Mesenchymal stem cell (in vitro differentiated cells and primary cell): ENCODE results near the gene EPS15.

ENCODE experiments used
- DNase-seq: peaks from one replicate; pipeline ENCODE4 v3.0.0-alpha.2; 2013
- H2AFZ ChIP-seq: one replicate; pipeline ENCODE4 v1.6.1; 2013; ENCODE audit warnings: low read depth, mild to moderate bottlenecking, control low read depth, inconsistent platforms, low read length, moderate library complexity
- H2AK5ac ChIP-seq: 2 replicates; pipeline ENCODE4 v1.6.1; 2013; ENCODE audit warnings: low read length, moderate library complexity, mild to moderate bottlenecking, inconsistent platforms; ENCODE audit not compliant: severe bottlenecking
- H2BK120ac ChIP-seq: one replicate; pipeline ENCODE4 v1.6.1; 2013; ENCODE audit warnings: low read depth, mild to moderate bottlenecking, inconsistent platforms, low read length, moderate library complexity
- H2BK12ac ChIP-seq, 2 experiments: one replicate each; pipeline ENCODE4 v1.6.1; 2013; ENCODE audit warnings: inconsistent platforms in 2 of 2, low read length in 2 of 2, mild to moderate bottlenecking in 2 of 2, moderate library complexity in 2 of 2, control low read depth in 1 of 2
- H2BK15ac ChIP-seq: one replicate; pipeline ENCODE4 v1.6.1; 2013; ENCODE audit warnings: mild to moderate bottlenecking, low read depth, inconsistent platforms; ENCODE audit not compliant: poor library complexity, severe bottlenecking
- H2BK5ac ChIP-seq: 2 replicates; pipeline ENCODE4 v1.6.1; 2013; ENCODE audit warnings: low read depth, mild to moderate bottlenecking, low read length, control low read depth, inconsistent platforms; ENCODE audit not compliant: poor library complexity, severe bottlenecking
- H3K14ac ChIP-seq, 2 experiments: one replicate each; pipeline ENCODE4 v1.6.1; 2013; ENCODE audit warnings: inconsistent platforms in 2 of 2, low read length in 2 of 2, control low read depth in 1 of 2, mild to moderate bottlenecking in 1 of 2, moderate library complexity in 1 of 2
- H3K18ac ChIP-seq, 2 experiments: one replicate each; pipeline ENCODE4 v1.6.1; 2013; ENCODE audit warnings: inconsistent platforms in 2 of 2, low read length in 2 of 2, control low read depth in 1 of 2, low read depth in 1 of 2, mild to moderate bottlenecking in 1 of 2
- H3K23ac ChIP-seq, 2 experiments: one replicate each; pipeline ENCODE4 v1.6.1; 2013; ENCODE audit warnings: inconsistent platforms in 2 of 2, low read length in 2 of 2, mild to moderate bottlenecking in 2 of 2, moderate library complexity in 2 of 2, control low read depth in 1 of 2
- H3K27ac ChIP-seq: 2 replicates; pipeline ENCODE4 v1.5.1; 2013; ENCODE audit warnings: mild to moderate bottlenecking, moderate library complexity, low read length, control low read depth, inconsistent platforms; ENCODE audit not compliant: poor library complexity, severe bottlenecking
- H3K27me3 ChIP-seq, 2 experiments: 2 replicates each; pipeline versions ENCODE4 v1.6.1 to v1.7.0; 2013; ENCODE audit warnings: low read length in 2 of 2, mild to moderate bottlenecking in 2 of 2, moderate library complexity in 2 of 2, control low read depth in 1 of 2, inconsistent platforms in 1 of 2; ENCODE audit not compliant: control insufficient read depth in 1 of 2, insufficient read depth in 1 of 2
- H3K36me3 ChIP-seq, 2 experiments: 2 replicates each; pipeline versions ENCODE4 v1.6.1 to v1.7.0; 2013; ENCODE audit warnings: low read length in 2 of 2, control low read depth in 1 of 2, inconsistent platforms in 1 of 2, low read depth in 1 of 2, mild to moderate bottlenecking in 1 of 2; ENCODE audit not compliant: insufficient read depth in 2 of 2, control insufficient read depth in 1 of 2
- H3K4ac ChIP-seq, 2 experiments: one replicate each; pipeline ENCODE4 v1.6.1; 2013; ENCODE audit warnings: inconsistent platforms in 2 of 2, low read length in 2 of 2, mild to moderate bottlenecking in 2 of 2, moderate library complexity in 2 of 2, control low read depth in 1 of 2, low read depth in 1 of 2
- H3K4me1 ChIP-seq: 2 replicates; pipeline ENCODE4 v1.6.1; 2013; ENCODE audit warnings: low read depth, low read length, control low read depth; ENCODE audit not compliant: control insufficient read depth, insufficient read depth
- H3K4me2 ChIP-seq: 2 replicates; pipeline ENCODE4 v1.6.1; 2013; ENCODE audit warnings: low read length, mild to moderate bottlenecking, inconsistent platforms; ENCODE audit not compliant: poor library complexity, severe bottlenecking
- H3K4me3 ChIP-seq, 2 experiments: 2 replicates each; pipeline versions ENCODE4 v1.5.1 to v1.7.0; 2013; ENCODE audit warnings: low read length in 2 of 2, mild to moderate bottlenecking in 2 of 2, control low read depth in 1 of 2, low read depth in 1 of 2; ENCODE audit not compliant: insufficient read depth in 1 of 2
- H3K79me1 ChIP-seq: replicated peaks from 2 replicates; pipeline ENCODE4 v1.6.1; 2013; ENCODE audit warnings: mild to moderate bottlenecking, control low read depth, low read length, inconsistent platforms; ENCODE audit not compliant: poor library complexity, severe bottlenecking
- H3K9ac ChIP-seq: 2 replicates; pipeline ENCODE4 v1.7.0; 2013; ENCODE audit warnings: mild to moderate bottlenecking, low read length, moderate library complexity
- H3K9me3 ChIP-seq: 2 replicates; pipeline ENCODE4 v1.7.0; 2013; ENCODE audit warnings: mild to moderate bottlenecking, low read length; ENCODE audit not compliant: control insufficient read depth
- H4K8ac ChIP-seq: one replicate; pipeline ENCODE4 v1.6.1; 2013; ENCODE audit warnings: inconsistent platforms, mild to moderate bottlenecking, low read length, moderate library complexity
- H4K91ac ChIP-seq: one replicate; pipeline ENCODE4 v1.6.1; 2013; ENCODE audit warnings: mild to moderate bottlenecking, low read length, inconsistent platforms
- WGBS: methylation state at CpG from one replicate; pipeline ENCODE4 v1.1.7; 2013; ENCODE audit warnings: mixed read lengths; 5-methylcytosine and 5-hydroxymethylcytosine counted together

Gene EPS15

DNA sequence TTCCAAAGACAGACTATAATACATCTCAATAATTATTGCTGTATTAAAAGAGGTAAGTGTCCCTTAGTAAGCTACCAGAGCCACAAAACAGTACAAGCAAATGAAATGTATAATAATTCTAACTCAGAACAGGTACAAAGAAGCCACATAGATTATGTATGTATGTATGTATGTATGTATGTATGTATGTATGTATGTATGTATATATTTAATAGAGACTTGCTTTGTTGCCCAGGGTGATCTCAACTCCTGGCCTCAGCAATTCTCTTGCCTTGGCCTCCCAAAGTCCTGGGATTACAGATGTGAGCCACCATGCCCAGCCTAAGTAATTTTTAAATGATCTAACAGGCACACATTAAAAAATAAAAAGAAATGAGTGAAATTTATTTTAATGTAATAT, 86.9 kb downstream of the EPS15 start:
- peaks cover 3% of the 10 kb centered on the region for H3K79me1 ChIP-seq
- no peak overlapping the region for H2AFZ ChIP-seq
- H2BK15ac ChIP-seq = no peak overlapping the region
- H3K14ac ChIP-seq = no peak overlapping the region
- DNase-seq = no peak
- no peaks in the 10 kb centered on the region for H3K27me3 ChIP-seq
- peaks cover 4 to 64% of the 10 kb centered on the region in 2 experiments for H3K36me3 ChIP-seq
- H3K4me2 ChIP-seq = no peak overlapping the region
- H3K9ac ChIP-seq = no peak overlapping the region
- no peak overlapping the region for H2BK12ac ChIP-seq
- H4K91ac ChIP-seq = no peak overlapping the region
- H2AK5ac ChIP-seq = no peak overlapping the region
- no peak overlapping the region for H2BK5ac ChIP-seq
- H3K4ac ChIP-seq = no peak overlapping the region
- no peak overlapping the region for H2BK120ac ChIP-seq
- no peaks in the 10 kb centered on the region for H3K9me3 ChIP-seq
- no peak overlapping the region for H3K18ac ChIP-seq
- no peak overlapping the region for H4K8ac ChIP-seq
- H3K23ac ChIP-seq = no peak overlapping the region
- H3K4me1 ChIP-seq = no peaks in the 10 kb centered on the region
- H3K4me3 ChIP-seq = no peak overlapping the region
- H3K27ac ChIP-seq = no peak overlapping the region

DNA sequence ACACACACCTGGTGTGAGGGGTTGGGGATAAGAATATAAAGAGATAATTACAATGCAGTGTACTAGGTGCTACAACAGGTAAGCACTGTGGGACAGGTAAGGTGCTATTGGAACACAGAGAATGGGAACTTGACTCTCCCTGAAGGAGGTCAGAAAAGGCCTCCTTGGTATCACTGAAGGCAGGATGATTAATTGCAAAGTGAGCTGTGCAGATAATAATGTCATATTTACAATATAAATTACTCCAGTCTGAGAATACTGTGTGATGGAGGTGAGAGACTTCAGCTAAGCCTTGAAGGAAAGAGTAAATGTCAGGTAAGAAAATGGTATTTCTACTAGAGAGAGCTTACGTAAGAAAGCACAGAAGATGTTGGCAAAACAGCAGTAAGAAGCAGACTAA, 91.6 kb downstream of the EPS15 start:
- no peak overlapping the region for H2AK5ac ChIP-seq
- no peaks in the 10 kb centered on the region for H3K4me1 ChIP-seq
- H2BK5ac ChIP-seq = no peak overlapping the region
- H3K9ac ChIP-seq = no peak overlapping the region
- H2AFZ ChIP-seq = no peak overlapping the region
- no peak overlapping the region for H2BK15ac ChIP-seq
- peaks cover 4 to 41% of the 10 kb centered on the region in 2 experiments for H3K36me3 ChIP-seq
- no peaks in the 10 kb centered on the region for H3K27me3 ChIP-seq
- no peaks in the 10 kb centered on the region for H3K9me3 ChIP-seq
- no peak overlapping the region for H3K4me3 ChIP-seq
- WGBS = 100% methylated on average over 1 of the region's 1 CpG
- H2BK12ac ChIP-seq = no peak overlapping the region
- H3K4me2 ChIP-seq = no peak overlapping the region
- H3K18ac ChIP-seq = no peak overlapping the region
- H3K79me1 ChIP-seq = peaks cover 5% of the 10 kb centered on the region
- H2BK120ac ChIP-seq = no peak overlapping the region
- no peak overlapping the region for H4K91ac ChIP-seq
- H4K8ac ChIP-seq = no peak overlapping the region
- DNase-seq = no peak
- no peak overlapping the region for H3K4ac ChIP-seq
- no peak overlapping the region for H3K23ac ChIP-seq
- no peak overlapping the region for H3K27ac ChIP-seq
- no peak overlapping the region for H3K14ac ChIP-seq

GRCh38 chr1:51425955-51426354, 93.1 kb downstream of the EPS15 start:
- Histone ChIP-seq H4K91ac (no peak overlapping the region), H3K4me3 (no peak overlapping the region), H3K27ac (no peak overlapping the region), H3K9ac (no peak overlapping the region), H2BK15ac (no peak overlapping the region), H3K14ac (no peak overlapping the region), H3K23ac (no peak overlapping the region), H3K9me3 (no peaks in the 10 kb centered on the region), H3K4ac (no peak overlapping the region), H2AFZ (no peak overlapping the region), H3K27me3 (no peaks in the 10 kb centered on the region), H3K4me1 (no peaks in the 10 kb centered on the region), H3K18ac (no peak overlapping the region), H3K79me1 (peaks cover 5% of the 10 kb centered on the region), H3K4me2 (no peak overlapping the region), H2BK12ac (no peak overlapping the region), H2AK5ac (no peak overlapping the region), H3K36me3 (peaks cover 4 to 41% of the 10 kb centered on the region in 2 experiments), H2BK120ac (no peak overlapping the region), H2BK5ac (no peak overlapping the region), H4K8ac (no peak overlapping the region)
- WGBS = 98% methylated on average over 3 of the region's 3 CpGs
- DNase-seq = no peak

GRCh38 chr1:51425273-51425672, 93.8 kb downstream of the EPS15 start:
- Histone ChIP-seq H3K4ac (no peak overlapping the region), H3K18ac (no peak overlapping the region)

More at GRCh38 chr1:51425273-51425672, 93.8 kb downstream of the EPS15 start:
- Histone ChIP-seq H3K27me3 (no peaks in the 10 kb centered on the region), H4K8ac (no peak overlapping the region), H3K4me1 (no peaks in the 10 kb centered on the region), H2BK5ac (no peak overlapping the region), H3K9me3 (no peaks in the 10 kb centered on the region), H2BK120ac (no peak overlapping the region), H3K23ac (no peak overlapping the region), H3K27ac (no peak overlapping the region), H2AFZ (no peak overlapping the region), H3K79me1 (peaks cover 5% of the 10 kb centered on the region), H3K9ac (no peak overlapping the region), H2AK5ac (no peak overlapping the region), H3K36me3 (peaks cover 4 to 47% of the 10 kb centered on the region in 2 experiments), H2BK15ac (no peak overlapping the region), H3K4me2 (no peak overlapping the region), H2BK12ac (no peak overlapping the region), H4K91ac (no peak overlapping the region), H3K14ac (no peak overlapping the region), H3K4me3 (no peak overlapping the region)
- no peak for DNase-seq
- WGBS = 100% methylated on average over 1 of the region's 1 CpG
